HG03439 (cell line): ENCODE measurements around the gene CHRNE.
"Not testable (repeated sequence)": the region's sequence is repeated elsewhere in the genome, so short reads cannot be mapped to it uniquely, and the experiment has no call there.

ENCODE experiments used
- ATAC-seq: cut with Tn5 transposase; IDR thresholded peaks from one replicate; pipeline ENCODE4 v1.9.1; 2021; ENCODE audit warnings: mild to moderate bottlenecking, moderate library complexity; ENCODE audit not compliant: unreplicated experiment

The CHRNE gene

DNA sequence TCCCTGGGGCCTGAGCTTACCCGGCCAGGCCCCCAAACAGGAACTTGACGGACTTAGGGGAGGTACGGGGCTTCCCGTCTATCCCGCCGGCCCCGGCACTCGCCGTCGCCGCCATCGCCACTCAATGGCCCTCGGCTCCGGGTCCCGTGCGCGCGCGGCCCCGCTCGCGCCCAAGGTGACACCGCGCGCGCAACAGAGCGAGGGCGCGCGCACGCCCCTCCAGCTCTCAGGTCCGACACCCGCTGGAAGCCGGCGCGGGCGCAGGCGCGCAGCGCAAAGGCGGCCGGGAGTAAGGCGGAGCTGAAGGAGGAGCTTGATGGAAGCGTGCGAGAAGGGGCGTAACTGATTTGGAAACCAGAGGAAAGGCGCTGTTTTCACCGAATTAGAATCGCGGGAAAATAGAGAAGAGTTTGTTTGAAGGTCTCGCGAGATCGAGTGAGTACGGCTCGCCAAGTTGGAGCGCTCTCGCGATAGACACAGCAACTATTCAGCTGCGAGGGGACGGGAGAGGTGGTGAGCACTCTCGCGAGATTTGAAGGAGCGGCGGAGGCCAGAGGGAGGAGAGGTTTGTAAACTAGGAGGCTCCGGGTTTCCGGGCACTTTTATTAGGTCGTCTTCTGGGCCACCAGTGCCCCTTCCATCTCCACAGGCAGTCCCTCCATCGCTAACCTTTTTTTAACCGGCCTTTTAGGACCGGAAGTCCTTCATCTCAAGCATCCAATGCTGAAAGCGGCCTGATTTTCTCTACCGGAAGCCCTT lies 37.1 kb upstream of the CHRNE start, which contains the start of the genes RNF167 and SLC25A11:
RNF167 (plus strand) TSS at position 473 of the 759 bp plus-strand sequence. CDS start 642 bp downstream, outside the sequence.
SLC25A11 (minus strand) TSS at position 251 of the 759 bp plus-strand sequence; CDS start at position 115, 136 bp downstream.
- ATAC-seq = peak; percentile 74

DNA sequence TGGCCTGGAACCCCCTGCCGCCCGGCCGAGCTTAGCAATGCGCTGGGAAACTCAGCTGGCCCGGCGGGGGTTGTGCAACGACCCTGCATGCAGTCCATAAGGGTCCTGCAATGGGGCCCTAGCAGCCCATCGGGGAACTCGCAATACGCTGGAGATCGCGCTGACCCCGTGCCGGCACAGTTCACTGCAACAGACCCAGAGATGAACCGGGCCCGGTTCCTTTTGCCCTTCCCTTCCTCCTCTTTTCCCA lies 36.6 kb upstream of the CHRNE start:
- no peak for ATAC-seq

DNA sequence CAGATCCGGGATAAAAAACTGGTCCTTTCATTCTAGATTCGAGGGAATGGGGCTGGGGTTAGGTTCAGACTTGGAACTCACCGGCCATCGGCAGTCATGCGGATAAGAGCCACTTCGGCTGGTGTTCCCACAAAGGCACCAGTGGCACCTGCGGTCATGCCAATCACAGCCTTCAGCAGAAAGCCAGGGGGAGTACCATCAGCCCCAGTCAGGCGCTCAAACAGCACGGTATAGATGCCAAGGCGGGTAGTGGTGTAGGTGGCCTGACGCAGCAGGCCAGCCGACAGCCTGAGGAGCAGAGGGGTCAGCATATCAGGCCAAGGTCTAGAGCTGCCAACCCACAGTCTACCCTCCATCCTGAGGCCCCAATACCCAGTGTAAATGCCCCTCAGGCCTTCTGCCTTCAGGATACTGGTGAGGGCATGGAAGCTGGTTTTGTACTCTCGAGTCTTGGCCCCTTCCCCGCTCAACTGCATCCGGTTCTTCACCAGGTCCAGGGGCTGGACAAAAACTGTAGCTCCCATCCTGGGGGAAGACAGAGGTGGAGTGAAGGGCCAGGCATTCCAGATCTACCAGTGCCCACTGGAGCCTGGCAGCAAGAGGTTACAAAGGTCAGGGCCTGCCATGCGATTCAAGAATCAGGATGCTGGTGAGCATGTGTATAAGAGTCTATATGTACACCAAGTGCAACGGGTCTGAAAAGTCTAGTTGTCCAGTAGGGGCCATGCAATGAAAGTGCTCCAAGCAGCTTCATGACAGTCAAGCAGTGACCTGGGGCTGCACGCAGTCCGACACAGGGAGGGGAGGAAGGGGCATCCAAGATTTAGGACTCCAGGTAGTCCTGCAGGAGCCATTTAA lies 36.0 kb upstream of the CHRNE start:
- peak; percentile 1 for ATAC-seq

DNA sequence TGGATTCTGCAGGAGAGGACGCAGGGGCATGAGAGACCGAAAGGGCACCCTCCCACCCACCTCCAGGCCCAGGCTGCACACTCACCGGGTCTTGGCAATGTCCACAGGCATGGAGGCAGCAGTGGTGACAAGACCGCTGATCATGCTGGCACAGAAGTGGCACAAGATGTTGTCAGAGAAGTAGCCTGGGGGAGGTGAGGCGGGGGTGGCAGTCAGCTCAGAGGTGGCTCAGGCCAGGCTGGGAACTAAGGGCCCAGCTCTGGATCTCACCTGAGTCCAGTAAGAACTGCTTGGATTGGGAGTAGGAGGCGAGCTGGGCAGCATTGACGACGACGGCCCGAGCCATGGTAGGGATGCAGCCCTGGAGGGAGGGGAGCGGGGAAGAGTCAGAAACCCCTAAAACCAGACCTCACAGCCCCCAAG lies 35.2 kb upstream of the CHRNE start:
- ATAC-seq = no peak

DNA sequence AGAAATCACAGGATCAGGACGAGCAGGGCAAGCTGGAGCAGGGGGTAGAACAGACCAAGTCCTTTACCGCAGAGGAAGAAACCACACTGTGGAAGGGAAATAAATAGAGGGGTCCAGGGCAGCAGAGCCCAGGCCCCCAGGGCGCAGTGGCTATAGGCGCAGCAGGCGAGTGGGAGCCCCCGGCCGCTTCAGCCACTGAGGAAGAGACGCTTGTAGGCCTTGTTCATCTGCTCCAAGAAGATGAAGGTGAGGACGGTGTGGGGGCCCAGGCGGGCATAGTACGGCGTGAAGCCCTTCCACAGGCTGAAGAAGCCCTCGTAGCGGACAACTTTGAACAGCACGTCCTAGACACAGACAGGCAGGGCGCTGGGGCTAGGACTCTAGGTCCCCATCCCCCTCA lies 34.7 kb upstream of the CHRNE start:
- ATAC-seq = no peak

DNA sequence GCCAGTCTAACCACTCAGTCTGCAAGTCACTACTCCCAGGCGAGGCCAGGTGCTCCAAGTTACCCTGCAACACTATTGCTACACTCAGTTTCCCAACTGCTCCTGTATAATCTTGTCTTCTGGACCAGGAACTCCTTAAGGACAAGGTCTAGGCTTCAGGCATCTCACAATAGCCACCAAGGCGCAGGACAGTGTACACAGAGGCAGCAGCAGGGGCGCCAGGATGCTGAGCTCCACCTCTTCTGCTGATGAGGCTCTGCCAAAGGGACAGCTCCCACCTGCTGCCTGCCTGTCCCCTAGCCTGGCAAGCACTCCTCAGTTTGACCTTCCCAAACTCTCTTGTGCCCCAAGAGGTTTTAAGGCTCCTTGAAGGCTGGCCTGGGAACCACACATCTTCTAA lies 33.5 kb upstream of the CHRNE start:
- no peak for ATAC-seq

DNA sequence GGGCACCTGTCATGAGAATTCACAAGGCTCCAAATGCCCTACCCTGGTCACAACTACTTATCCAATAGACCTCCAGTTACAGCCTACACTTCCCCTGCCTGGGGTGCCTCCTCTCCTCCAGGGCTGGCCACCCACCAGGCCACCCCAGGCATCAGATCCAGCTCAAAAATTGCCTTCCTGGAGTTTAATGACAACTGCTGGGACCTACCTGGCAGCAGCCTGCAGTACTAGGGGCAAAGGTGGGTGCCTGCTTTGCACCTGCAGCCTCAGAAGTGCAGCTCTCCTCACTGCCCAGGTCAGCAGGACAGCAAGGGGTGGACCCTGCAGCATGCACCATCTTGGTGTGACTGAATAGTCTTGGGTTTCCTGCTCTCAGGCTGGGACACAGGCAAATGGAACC lies 32.8 kb upstream of the CHRNE start:
- ATAC-seq = no peak

DNA sequence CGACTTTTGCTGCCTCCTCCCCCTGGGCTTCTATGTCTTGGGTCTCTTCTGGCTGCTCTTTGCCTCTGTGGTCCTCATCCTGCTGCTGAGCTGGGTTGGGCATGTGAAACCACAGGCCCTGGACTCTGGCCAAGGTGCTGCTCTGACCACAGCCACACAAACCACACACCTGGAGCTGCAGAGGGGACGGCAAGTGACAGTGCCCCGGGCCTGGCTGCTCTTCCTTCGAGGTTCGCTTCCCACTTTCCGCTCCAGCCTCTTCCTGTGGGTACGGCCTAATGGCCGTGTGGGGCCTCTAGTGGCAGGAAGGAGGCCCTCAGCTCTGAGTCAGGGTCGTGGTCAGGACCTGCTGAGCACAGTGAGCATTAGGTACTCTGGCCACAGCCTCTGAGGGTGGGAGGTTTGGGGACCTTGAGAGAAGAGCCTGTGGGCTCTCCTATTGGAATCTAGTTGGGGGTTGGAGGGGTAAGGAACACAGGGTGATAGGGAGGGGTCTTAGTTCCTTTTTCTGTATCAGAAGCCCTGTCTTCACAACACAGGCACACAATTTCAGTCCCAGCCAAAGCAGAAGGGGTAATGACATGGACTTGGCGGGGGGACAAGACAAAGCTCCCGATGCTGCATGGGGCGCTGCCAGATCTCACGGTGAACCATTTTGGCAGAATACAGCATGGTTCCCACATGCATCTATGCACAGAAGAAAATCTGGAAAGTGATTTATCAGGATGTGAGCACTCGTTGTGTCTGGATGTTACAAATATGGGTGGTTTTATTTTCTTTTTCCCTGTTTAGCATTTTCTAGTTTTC lies 31.5 kb upstream of the CHRNE start:
- ATAC-seq = no peak

DNA sequence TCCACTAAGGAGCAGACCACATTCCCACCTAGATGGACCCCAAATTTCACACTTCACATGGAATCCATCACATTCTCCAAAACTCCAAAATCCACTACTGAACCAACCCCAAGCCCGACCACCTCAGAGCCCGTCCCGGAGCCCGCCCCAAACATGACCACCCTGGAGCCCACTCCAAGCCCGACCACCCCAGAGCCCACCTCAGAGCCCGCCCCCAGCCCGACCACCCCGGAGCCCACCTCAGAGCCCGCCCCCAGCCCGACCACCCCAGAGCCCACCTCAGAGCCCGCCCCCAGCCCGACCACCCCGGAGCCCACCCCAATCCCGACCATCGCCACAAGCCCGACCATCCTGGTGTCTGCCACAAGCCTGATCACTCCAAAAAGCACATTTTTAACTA lies 30.7 kb upstream of the CHRNE start:
- no peak for ATAC-seq

DNA sequence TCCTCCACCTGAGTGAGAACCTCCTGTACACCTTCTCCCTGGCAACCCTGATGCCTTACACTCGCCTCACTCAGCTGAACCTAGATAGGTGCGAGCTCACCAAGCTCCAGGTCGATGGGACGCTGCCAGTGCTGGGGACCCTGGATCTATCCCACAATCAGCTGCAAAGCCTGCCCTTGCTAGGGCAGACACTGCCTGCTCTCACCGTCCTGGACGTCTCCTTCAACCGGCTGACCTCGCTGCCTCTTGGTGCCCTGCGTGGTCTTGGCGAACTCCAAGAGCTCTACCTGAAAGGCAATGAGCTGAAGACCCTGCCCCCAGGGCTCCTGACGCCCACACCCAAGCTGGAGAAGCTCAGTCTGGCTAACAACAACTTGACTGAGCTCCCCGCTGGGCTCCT lies 29.9 kb upstream of the CHRNE start:
- ATAC-seq = no peak

DNA sequence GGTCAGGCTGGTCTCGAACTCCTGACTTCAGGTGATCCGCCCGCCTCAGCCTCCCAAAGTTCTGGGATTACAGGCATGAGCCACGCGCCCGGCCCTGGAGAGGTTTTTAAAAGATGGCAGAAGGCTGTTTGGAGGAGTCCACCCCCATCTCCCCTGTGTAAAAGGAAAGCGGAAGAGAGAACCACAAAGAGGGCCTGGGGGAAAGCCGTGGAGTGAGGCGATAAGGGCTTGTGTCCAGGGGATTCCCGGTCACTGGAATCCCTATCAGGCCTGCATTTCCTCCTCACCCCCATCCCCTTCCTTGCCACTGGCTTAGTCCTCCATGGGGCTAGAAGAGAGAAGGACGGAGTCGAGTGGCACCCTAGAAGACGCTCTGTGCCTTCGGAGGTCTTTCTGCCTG lies 29.1 kb upstream of the CHRNE start, which contains the start of gene GP1BA:
GP1BA (plus strand) TSS at position 315 of the 400 bp plus-strand sequence. CDS start 328 bp downstream, outside the sequence.
- no peak for ATAC-seq

DNA sequence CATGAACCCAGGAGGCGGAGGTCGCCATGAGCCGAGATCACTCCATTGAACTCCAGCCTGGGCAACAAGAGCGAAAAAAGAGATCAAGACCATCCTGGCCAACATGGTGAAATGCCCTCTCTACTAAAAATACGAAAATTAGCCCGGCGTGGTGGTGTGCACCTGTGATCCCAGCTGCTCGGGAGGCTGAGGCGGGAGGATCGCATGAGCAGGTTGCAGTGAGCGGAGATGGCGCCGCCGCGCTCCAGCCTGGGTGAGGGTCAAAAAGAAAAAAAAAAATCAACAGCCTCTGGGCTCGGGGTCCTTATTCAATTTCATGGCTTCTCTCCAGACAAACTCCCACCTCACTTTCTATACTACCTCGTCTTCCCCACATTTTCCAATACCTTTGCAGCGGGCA lies 26.0 kb upstream of the CHRNE start:
- ATAC-seq = no peak

DNA sequence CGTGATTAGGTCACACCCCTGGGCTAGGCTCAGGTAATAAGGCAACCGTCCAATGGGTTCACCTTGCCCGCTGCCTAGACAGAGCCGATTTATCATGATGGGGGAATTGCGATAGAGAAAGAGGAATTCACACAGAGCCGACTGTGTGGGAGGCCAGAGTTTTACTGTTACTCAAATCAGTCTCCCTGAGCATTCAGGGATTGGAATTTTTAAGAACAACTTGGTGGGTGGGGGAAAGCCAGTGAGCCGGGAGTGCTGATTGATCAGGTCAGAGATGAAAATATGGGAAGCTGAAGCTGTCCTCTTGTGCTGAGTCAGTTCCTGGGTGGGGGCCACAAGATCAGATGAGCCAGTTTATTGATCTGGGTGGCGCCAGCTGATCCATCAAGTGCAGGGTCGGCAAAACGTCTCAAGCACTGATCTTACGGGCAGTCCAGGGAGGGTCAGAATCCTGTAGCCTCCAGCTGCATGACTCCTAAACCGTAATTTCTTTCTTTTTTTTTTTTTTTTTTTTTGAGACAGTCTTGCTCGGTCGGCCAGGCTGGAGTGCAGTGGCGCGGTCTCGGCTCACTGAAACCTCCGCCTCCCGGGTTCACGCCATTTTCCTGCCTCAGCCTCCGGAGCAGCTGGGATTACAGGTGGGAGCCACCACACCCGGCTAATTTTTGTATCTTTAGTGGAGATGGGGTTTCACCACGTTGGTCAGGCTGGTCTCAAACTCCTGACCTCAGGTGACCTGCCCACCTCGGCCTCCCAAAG lies 23.9 kb upstream of the CHRNE start:
- not testable (repeated sequence) for ATAC-seq

DNA sequence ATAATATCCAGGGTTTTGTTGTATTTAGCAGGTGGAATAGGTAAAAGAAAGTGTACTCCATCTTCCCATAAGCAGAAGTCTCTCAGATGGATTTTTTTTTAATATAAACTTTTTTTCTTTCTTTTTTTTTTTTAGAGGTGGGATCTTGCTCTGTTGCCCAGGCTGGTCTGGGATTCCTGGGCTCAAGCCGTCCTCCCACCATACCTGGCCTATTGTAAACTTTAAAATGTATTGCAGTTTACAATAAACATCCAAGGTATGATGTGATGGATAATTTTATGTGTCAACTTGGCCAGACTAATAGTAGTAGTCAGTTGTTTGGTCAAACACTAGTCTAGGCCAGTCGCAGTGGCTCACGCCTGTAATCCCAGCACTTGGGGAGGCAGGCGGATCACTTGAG lies 18.4 kb upstream of the CHRNE start:
- ATAC-seq = no peak

DNA sequence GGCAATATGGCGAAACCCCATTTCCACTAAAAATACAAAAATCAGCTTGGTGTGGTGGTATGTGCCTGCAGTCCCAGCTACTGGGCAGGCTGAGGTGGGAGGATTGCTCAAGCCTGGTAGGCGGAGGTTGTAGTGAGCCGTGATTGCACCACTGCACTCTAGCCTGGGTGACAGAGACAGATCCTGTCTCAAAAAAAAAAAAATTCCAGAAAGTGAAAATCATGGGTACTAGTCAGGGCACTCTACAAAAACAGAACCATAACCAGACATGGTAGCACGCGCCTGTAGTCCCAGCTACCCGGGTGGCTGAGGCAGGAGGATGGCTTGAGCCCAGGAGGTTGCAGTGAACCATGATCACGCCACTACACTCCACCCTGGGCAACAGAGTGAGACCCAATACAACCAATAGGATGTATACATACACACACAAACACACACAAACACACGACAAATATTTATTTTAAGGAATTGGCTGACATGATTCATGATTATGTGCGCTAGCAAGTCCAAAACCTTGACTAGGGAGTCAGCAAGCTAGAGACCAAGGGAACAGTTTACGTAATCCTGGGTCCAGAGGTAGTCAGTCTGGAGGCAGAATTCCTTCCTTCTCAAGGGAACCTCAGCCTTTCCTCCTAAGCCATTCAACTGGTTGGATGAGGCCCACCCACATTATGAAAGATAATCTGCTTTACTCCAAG lies 17.6 kb upstream of the CHRNE start:
- ATAC-seq = no peak

DNA sequence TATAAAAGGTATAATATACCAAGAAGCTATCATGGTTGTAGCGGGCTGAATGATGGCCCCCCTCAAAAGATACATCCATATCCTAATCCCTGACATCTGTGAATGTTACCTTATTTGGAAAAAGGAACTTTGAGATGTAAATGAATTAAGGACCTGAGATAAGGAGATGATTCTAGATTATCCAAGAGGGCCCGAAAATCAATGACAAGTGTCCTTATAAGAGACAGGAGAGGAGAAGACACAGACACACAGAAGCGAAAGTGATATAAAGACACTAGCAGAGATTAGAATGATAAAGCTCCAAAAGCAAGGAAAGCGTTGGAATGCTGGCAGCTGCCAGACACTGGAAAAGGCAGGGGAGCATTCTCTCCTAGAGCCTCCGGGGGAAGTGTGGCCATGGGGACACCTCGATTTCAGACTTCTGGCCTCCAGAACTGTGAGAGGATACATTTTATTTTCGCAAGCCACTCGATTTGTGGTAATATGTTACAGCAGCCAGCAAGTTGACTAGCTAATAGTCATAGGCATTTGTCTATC lies 16.7 kb upstream of the CHRNE start:
- no peak for ATAC-seq

DNA sequence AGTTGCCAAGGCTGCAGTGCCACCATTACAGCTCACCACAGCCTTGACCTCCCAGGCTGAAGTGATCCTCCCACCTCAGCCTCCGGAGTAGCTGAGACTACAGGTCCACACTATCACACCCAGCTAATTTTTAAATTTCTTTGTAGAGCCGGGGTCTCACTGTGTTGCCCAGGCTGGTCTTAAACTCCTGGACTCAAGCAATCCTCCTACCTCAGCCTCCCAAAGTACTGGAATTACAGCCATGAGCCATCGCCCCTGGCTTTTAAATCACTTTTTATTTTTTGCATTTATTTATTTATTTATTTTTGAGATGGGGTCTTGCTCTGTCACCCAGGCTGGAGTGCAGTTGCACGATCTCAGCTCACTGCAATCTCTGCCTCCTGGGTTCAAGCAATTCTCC lies 11.7 kb upstream of the CHRNE start:
- ATAC-seq = not testable (repeated sequence)

DNA sequence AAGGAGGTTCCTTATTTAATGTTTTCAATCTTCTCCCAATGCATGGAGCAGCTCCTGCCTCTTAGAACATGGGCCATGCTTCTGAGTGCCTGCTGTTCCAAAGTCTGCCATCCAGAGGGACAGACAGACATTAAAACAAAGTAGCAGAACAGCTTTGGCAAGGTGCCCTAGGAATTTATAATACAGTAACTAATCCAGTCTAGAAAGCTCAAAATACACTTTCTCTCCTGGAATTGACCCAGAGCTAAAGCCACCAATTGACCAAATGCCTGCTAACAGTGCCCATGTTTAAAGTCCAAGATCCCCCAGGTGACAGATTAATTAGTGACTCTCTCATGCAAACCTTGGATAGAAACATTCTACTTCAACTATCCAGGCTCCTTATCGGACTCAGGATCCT lies 11.1 kb upstream of the CHRNE start:
- ATAC-seq = no peak

DNA sequence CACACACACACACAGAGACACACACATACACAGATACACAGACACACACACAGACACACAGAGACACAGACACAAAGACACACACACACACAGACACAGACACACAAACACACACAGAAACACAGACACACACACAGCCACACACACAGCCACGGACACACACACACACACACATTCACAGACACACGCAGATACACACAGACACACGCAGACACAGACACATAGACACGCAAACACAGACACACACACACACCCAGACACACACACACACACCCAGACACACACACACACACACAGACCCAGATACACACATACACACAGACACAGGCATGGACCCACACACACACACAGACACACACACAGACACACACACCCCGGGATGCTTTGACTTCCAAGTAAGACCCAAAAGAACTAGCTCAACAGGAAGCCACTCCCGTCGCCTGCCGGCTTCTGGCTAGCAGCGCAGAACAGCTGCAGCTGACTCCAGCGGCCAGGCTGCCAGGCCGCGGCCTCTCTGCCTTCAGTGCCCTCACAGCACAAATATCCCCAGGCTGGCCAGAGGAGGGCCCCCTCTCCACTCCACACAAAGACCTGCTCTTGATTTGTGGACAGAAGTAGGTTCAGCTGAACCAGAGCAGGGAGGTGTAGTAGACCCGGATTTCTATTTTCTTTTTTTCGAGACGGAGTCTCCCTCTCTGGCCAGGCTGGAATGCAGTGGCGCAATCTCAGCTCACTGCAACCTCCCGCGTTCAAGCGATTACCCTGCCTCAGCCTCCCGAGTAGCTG lies 6.0 kb upstream of the CHRNE start:
- peak; percentile 54 for ATAC-seq
